Esophagus muscularis mucosa (tissue), 4 donors: ENCODE measurements around the gene LCORL.

Experiments
- CTCF ChIP-seq, 3 experiments: fragments of 200-600 bp in 2 of 3; fragments of 450-650 bp in 1 of 3; sonication (generic) in 2 of 3; IDR thresholded peaks; one replicate each; pipeline ENCODE4 v1.5.1; 2017 to 2019; ENCODE audit warnings: antibody characterized with exemption in 3 of 3, mild to moderate bottlenecking in 2 of 3, moderate library complexity in 1 of 3
- EP300 ChIP-seq: sonication (generic); formaldehyde crosslinking; IDR thresholded peaks from one replicate; pipeline ENCODE4 v1.6.1; 2017; ENCODE audit warnings: antibody characterized with exemption
- POLR2A ChIP-seq: fragments of 450-650 bp; IDR thresholded peaks from one replicate; pipeline ENCODE4 v1.6.1; 2017; ENCODE audit warnings: antibody characterized with exemption, moderate library complexity, mild to moderate bottlenecking, low read depth
- POLR2AphosphoS5 ChIP-seq, 2 donors: sonication (generic); formaldehyde crosslinking; IDR thresholded peaks; one replicate each; pipeline ENCODE4 v1.6.1; 2017; ENCODE audit warnings: antibody characterized with exemption in 2 of 2

DNA sequence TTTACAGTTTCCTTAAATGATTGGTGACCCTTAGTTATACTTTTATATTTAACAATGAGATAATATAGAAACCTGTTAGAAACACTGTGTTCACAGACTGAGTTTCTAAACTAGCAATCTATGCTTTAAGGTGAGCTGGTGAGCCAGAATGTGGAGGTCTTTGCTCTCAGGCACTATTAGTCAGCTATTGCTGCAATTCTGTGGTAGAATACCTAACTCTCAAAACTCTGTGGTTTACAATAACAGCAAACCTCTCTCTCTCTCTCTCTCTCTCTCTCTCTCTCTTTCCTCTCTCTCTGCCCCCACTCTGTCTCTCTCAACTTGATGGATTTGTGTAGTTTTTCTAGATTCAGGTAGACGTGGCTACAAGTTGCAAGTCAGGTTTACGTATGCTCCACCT is 17.6 kb upstream of the LCORL start:
- no peak for TF ChIP-seq POLR2A
- no peak for TF ChIP-seq EP300
- TF ChIP-seq CTCF (IDR thresholded peaks at IDR 0.05) = no peak
- no peak for TF ChIP-seq POLR2AphosphoS5 (IDR thresholded peaks at IDR 0.05)
